SK-N-SH (cell line): ENCODE results near the gene TRRAP. TPM values are rescaled to one million over a fixed set of nuclear protein-coding genes. Genes with fewer than 3 reads are reported as not detected.

Experiments used
- CTCF ChIA-PET: fragments of 300-600, 350-600 bp; formaldehyde crosslinking; extraction: SDS; loops from one replicate; lab custom pipeline; 2021; lab: Yijun Ruan, JAX
- POLR2A ChIA-PET: fragments of 350-600 bp; sonication (Branson Sonifier 250); formaldehyde crosslinking; extraction: SDS; loops from one replicate; lab custom pipeline; 2020; ENCODE audit warnings: antibody characterized with exemption, inconsistent platforms; lab: Yijun Ruan, JAX
- DNase-seq: peaks from one replicate; pipeline ENCODE4 v3.0.0; 2012
- H2AFZ ChIP-seq: fragments of 200-600 bp; sonication (generic); 2 replicates; pipeline ENCODE4 v1.8.1; 2016; ENCODE audit warnings: antibody characterized with exemption, mild to moderate bottlenecking, low read depth
- H3F3A ChIP-seq: fragments of 200-600 bp; sonication (generic); replicated peaks from 2 replicates; pipeline ENCODE3; 2016; ENCODE audit warnings: antibody characterized with exemption, mild to moderate bottlenecking; ENCODE audit not compliant: insufficient read depth
- H3K27ac ChIP-seq, 2 experiments: fragments of 200-500 bp in 1 of 2; fragments of 200-600 bp in 1 of 2; sonication (Bioruptor generic) in 1 of 2; sonication (generic), shearing (Covaris generic) in 1 of 2; 2 replicates each; pipeline versions ENCODE4 v1.5.1 to v1.6.1; 2014 to 2016; ENCODE audit warnings: low read depth in 2 of 2, inconsistent platforms in 1 of 2, low read length in 1 of 2, mild to moderate bottlenecking in 1 of 2, mixed read lengths in 1 of 2
- H3K27me3 ChIP-seq: fragments of 200-600 bp; sonication (generic), shearing (Covaris generic); 2 replicates; pipeline ENCODE4 v1.6.1; 2016; ENCODE audit warnings: mixed run types; ENCODE audit not compliant: insufficient read depth
- H3K36me3 ChIP-seq, 2 experiments: fragments of 200-500 bp in 1 of 2; fragments of 200-600 bp in 1 of 2; sonication (Bioruptor generic) in 1 of 2; sonication (generic) in 1 of 2; replicated peaks in 1 of 2; 2 replicates each; pipeline versions ENCODE3 to v1.5.1; 2014 to 2016; ENCODE audit warnings: low read length in 1 of 2, mild to moderate bottlenecking in 1 of 2; ENCODE audit not compliant: insufficient read depth in 2 of 2, control insufficient read depth in 1 of 2
- H3K4me1 ChIP-seq, 2 experiments: fragments of 200-500 bp in 1 of 2; fragments of 200-600 bp in 1 of 2; sonication (Bioruptor generic) in 1 of 2; sonication (generic), shearing (Covaris generic) in 1 of 2; 2 replicates each; pipeline versions ENCODE4 v1.5.1 to v1.6.1; 2014 to 2016; ENCODE audit warnings: low read depth in 1 of 2, low read length in 1 of 2, mixed run types in 1 of 2; ENCODE audit not compliant: insufficient read depth in 2 of 2, control insufficient read depth in 1 of 2
- H3K4me2 ChIP-seq: fragments of 200-600 bp; sonication (generic), shearing (Covaris generic); 2 replicates; pipeline ENCODE4 v1.6.1; 2017; ENCODE audit warnings: mixed run types
- H3K4me3 ChIP-seq, 2 experiments: fragments of 200-500 bp in 1 of 2; fragments of 200-600 bp in 1 of 2; sonication (Bioruptor generic) in 1 of 2; sonication (generic), shearing (Covaris generic) in 1 of 2; 2 replicates each; pipeline versions ENCODE4 v1.5.1 to v1.8.1; 2014 to 2016; ENCODE audit warnings: low read depth in 2 of 2, inconsistent platforms in 1 of 2, low read length in 1 of 2, mild to moderate bottlenecking in 1 of 2, mixed read lengths in 1 of 2, moderate library complexity in 1 of 2
- H3K79me2 ChIP-seq: fragments of 200-600 bp; sonication (generic); 2 replicates; pipeline ENCODE4 v1.8.1; 2017; ENCODE audit warnings: mild to moderate bottlenecking; ENCODE audit not compliant: insufficient read depth
- H3K9ac ChIP-seq: fragments of 200-600 bp; sonication (generic); 2 replicates; pipeline ENCODE4 v1.6.1; 2017; ENCODE audit warnings: mixed run types
- H3K9me2 ChIP-seq: fragments of 200-600 bp; sonication (generic); 2 replicates; pipeline ENCODE4 v1.6.1; 2017; ENCODE audit warnings: mixed run types
- H3K9me3 ChIP-seq: fragments of 200-600 bp; sonication (generic); 2 replicates; pipeline ENCODE4 v1.6.1; 2017; ENCODE audit warnings: mixed run types, mild to moderate bottlenecking, moderate library complexity
- H4K20me1 ChIP-seq: fragments of 200-600 bp; sonication (generic); 2 replicates; pipeline ENCODE4 v1.6.1; 2017; ENCODE audit warnings: mild to moderate bottlenecking, mixed run types; ENCODE audit not compliant: insufficient read depth
- ELF1 ChIP-seq: IDR thresholded peaks from 2 replicates; pipeline ENCODE4 v1.4.0; 2012
- EP300 ChIP-seq, 2 experiments: IDR thresholded peaks; 2 replicates each; pipeline versions ENCODE4 v1.4.0 to v1.6.1; 2012; ENCODE audit warnings: borderline replicate concordance in 1 of 2, low read depth in 1 of 2, low read length in 1 of 2
- EZH2phosphoT487 ChIP-seq: fragments of 200-600 bp; sonication (generic); IDR thresholded peaks from 2 replicates; pipeline ENCODE4 v1.6.1; 2017; ENCODE audit warnings: low read depth, mixed run types, mild to moderate bottlenecking, antibody characterized with exemption, moderate library complexity, borderline replicate concordance
- FOSL2 ChIP-seq: IDR thresholded peaks from 2 replicates; pipeline ENCODE4 v1.4.0; 2012; ENCODE audit warnings: low read depth, mild to moderate bottlenecking, moderate library complexity, borderline replicate concordance
- FOXJ3 ChIP-seq: sonication (generic); formaldehyde crosslinking; IDR thresholded peaks from 2 replicates; pipeline ENCODE4 v1.5.1; 2020; ENCODE audit warnings: mild to moderate bottlenecking, missing genetic modification reagents
- GATA2 ChIP-seq: sonication (generic); formaldehyde crosslinking; IDR thresholded peaks from 2 replicates; pipeline ENCODE4 v1.5.0; 2020; ENCODE audit warnings: mild to moderate bottlenecking, missing genetic modification reagents
- MEF2A ChIP-seq: IDR thresholded peaks from 2 replicates; pipeline ENCODE4 v1.4.0; 2012; ENCODE audit warnings: low read depth, borderline replicate concordance
- MXI1 ChIP-seq: IDR thresholded peaks from 2 replicates; pipeline ENCODE4 v1.6.1; 2012; ENCODE audit warnings: mild to moderate bottlenecking, low read depth, low read length, improper control_type of control experiment
- POLR2AphosphoS5 ChIP-seq: IDR thresholded peaks from 2 replicates; pipeline ENCODE4 v1.6.1; 2012; ENCODE audit warnings: low read depth, low read length
- RAD21 ChIP-seq: IDR thresholded peaks from 2 replicates; pipeline ENCODE4 v1.6.1; 2012; ENCODE audit warnings: mild to moderate bottlenecking, low read length
- RFX5 ChIP-seq: IDR thresholded peaks from 2 replicates; pipeline ENCODE4 v1.6.1; 2012; ENCODE audit warnings: mild to moderate bottlenecking, improper control_type of control experiment, low read length
- TCF12 ChIP-seq: IDR thresholded peaks from 2 replicates; pipeline ENCODE4 v1.4.0; 2012
- TEAD4 ChIP-seq: IDR thresholded peaks from 2 replicates; pipeline ENCODE4 v1.4.0; 2012; ENCODE audit warnings: mild to moderate bottlenecking, borderline replicate concordance; ENCODE audit not compliant: insufficient read depth
- USF1 ChIP-seq: IDR thresholded peaks from 2 replicates; pipeline ENCODE4 v1.4.0; 2012; ENCODE audit warnings: low read depth, borderline replicate concordance
- YY1 ChIP-seq: IDR thresholded peaks from 2 replicates; pipeline ENCODE4 v1.4.0; 2012; ENCODE audit warnings: low read depth, mild to moderate bottlenecking
- WGBS: methylation state at CpG from one replicate; pipeline ENCODE4 v1.1.6; 2017; ENCODE audit warnings: low lambda C conversion rate; 5-methylcytosine and 5-hydroxymethylcytosine counted together
- polyA plus RNA-seq, 3 experiments: library from polyadenylated mRNA; depleted of rRNA; stranded (reverse); fragments of >200 nt; gene quantifications; 2 replicates each; pipeline ENCODE4 v1.2.3, GENCODE V29; 2012
- TF ChIP-seq, protein P1 (sequence below): IDR thresholded peaks from 2 replicates; pipeline ENCODE4 v1.4.0; 2012; ENCODE audit warnings: low read depth
- TF ChIP-seq, protein P2 (sequence below): IDR thresholded peaks from 2 replicates; pipeline ENCODE4; 2012
- TF ChIP-seq, protein P3 (sequence below): fragments of 200-600 bp; sonication (generic); IDR thresholded peaks from 2 replicates; pipeline ENCODE4 v1.6.1; 2017; ENCODE audit warnings: antibody characterized with exemption, mild to moderate bottlenecking, moderate library complexity
- TF ChIP-seq, protein P4 (sequence below): fragments of 150-350 bp; IDR thresholded peaks from 2 replicates; pipeline ENCODE4 v1.6.1; 2016; ENCODE audit warnings: mild to moderate bottlenecking, low read depth, low read length

The TRRAP gene
- polyA plus RNA-seq, 1 of the 3 experiments (the other 2 are of a cell fraction), result 24.9 TPM

DNA sequence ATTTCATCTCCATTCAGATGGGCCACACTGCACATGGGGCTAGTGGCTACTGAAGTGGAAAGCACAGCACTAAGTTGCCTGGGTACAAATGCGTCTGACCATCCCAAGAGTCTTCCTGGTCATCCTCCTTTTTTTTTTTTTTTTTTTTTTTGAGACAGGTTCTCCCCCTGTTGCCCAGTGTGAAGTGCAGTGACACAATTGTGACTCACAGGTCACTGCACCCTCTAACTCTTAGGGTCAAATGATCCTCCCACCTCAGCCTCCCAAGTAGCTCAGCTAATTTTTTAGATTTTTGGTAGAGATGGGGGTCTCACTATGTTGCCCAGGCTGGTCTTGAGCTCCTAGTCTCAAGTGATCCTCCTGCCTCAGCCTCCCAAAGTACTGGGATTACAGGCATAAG lies 3.4 kb upstream of the TRRAP start:
- Histone ChIP-seq H3K27ac (no peak overlapping the region), H3K4me1 (peaks cover 0 to 13% of the 10 kb centered on the region in 2 experiments; a peak in 1 of 4 replicates), H3K4me3 (no peak overlapping the region), H3K9me2 (no peaks in the 10 kb centered on the region), H3K27me3 (no peaks in the 10 kb centered on the region; the same call in 1 of the 2 replicates), H4K20me1 (peaks cover 9% of the 10 kb centered on the region), H3K4me2 (no peak overlapping the region), H3K9me3 (no peaks in the 10 kb centered on the region), H3K9ac (no peak overlapping the region), H3K79me2 (peaks cover 20% of the 10 kb centered on the region), H3F3A (no peaks in the 10 kb centered on the region), H2AFZ (no peak overlapping the region), H3K36me3 (no peaks in the 10 kb centered on the region)
- DNase-seq, result no peak
- TF ChIP-seq EP300 (IDR thresholded peaks at IDR 0.05; ENCODE audit: borderline replicate concordance in 1 of 2, low read depth in 1 of 2, low read length in 1 of 2) (no peak), MEF2A (no peak), FOSL2 (no peak), RFX5 (no peak)
- TF ChIP-seq, protein P1, sequence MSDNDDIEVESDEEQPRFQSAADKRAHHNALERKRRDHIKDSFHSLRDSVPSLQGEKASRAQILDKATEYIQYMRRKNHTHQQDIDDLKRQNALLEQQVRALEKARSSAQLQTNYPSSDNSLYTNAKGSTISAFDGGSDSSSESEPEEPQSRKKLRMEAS, result no peak
- TF ChIP-seq, protein P2, sequence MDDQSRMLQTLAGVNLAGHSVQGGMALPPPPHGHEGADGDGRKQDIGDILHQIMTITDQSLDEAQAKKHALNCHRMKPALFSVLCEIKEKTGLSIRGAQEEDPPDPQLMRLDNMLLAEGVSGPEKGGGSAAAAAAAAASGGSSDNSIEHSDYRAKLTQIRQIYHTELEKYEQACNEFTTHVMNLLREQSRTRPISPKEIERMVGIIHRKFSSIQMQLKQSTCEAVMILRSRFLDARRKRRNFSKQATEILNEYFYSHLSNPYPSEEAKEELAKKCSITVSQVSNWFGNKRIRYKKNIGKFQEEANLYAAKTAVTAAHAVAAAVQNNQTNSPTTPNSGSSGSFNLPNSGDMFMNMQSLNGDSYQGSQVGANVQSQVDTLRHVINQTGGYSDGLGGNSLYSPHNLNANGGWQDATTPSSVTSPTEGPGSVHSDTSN, result no peak
- TF ChIP-seq, protein P3, sequence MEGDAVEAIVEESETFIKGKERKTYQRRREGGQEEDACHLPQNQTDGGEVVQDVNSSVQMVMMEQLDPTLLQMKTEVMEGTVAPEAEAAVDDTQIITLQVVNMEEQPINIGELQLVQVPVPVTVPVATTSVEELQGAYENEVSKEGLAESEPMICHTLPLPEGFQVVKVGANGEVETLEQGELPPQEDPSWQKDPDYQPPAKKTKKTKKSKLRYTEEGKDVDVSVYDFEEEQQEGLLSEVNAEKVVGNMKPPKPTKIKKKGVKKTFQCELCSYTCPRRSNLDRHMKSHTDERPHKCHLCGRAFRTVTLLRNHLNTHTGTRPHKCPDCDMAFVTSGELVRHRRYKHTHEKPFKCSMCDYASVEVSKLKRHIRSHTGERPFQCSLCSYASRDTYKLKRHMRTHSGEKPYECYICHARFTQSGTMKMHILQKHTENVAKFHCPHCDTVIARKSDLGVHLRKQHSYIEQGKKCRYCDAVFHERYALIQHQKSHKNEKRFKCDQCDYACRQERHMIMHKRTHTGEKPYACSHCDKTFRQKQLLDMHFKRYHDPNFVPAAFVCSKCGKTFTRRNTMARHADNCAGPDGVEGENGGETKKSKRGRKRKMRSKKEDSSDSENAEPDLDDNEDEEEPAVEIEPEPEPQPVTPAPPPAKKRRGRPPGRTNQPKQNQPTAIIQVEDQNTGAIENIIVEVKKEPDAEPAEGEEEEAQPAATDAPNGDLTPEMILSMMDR, result no peak
- WGBS, result 80% methylated on average over 1 of the region's 1 CpG
- POLR2A ChIA-PET, result no interaction called here
- CTCF ChIA-PET, result no interaction called here

DNA sequence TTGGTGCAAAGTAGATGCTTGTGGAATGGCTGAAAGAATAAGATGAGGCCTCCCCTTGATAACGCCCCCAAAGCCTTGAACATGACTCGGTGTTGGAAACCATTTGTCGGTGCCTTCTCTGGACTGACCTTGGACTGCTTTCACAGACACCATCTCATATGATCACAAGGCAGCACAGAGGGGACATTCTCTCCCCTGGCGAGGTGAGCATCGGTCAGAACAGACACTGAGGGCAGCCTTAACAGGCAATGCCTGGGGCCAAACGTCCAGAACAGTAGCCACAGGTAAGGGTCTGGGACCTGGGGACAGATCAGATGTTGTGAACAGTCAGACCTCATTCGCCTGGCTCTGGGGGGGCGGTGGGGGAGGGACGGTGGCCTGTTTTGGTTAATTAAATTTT lies 2.8 kb upstream of the TRRAP start:
- peaks cover 0 to 3% of the 10 kb centered on the region in 2 experiments for H3K36me3 ChIP-seq
- H3K9me3 ChIP-seq, result no peaks in the 10 kb centered on the region
- no peak overlapping the region for H3K4me2 ChIP-seq
- POLR2A ChIA-PET, result no interaction called here
- H3F3A ChIP-seq, result no peaks in the 10 kb centered on the region
- peaks cover 26% of the 10 kb centered on the region for H3K79me2 ChIP-seq
- H2AFZ ChIP-seq, result no peak overlapping the region
- H3K9ac ChIP-seq, result no peak overlapping the region
- WGBS, result 73% methylated on average over 9 of the region's 9 CpGs
- H3K27me3 ChIP-seq, result no peaks in the 10 kb centered on the region; the same call in 1 of the 2 replicates
- H3K4me1 ChIP-seq, result peaks cover 0 to 15% of the 10 kb centered on the region in 2 experiments; a peak in 1 of 4 replicates
- H3K27ac ChIP-seq, result no peak overlapping the region
- CTCF ChIA-PET, result interaction anchor here (3.4 kb wide), 1 partner anchor 454 kb away, joined by 11 read pairs; no protein-coding TSS in a partner anchor
- no peak for DNase-seq
- TF ChIP-seq TCF12 (no peak), TEAD4 (no peak), RFX5 (no peak), MEF2A (no peak), EZH2phosphoT487 (no peak), YY1 (no peak), FOXJ3 (no peak), EP300 (IDR thresholded peaks at IDR 0.05; ENCODE audit: borderline replicate concordance in 1 of 2, low read depth in 1 of 2, low read length in 1 of 2) (no peak), MXI1 (no peak), USF1 (no peak), RAD21 (no peak), GATA2 (no peak), ELF1 (no peak), POLR2AphosphoS5 (no peak)
- TF ChIP-seq, protein P1, result no peak
- TF ChIP-seq, protein P3, result no peak
- TF ChIP-seq, protein P4, sequence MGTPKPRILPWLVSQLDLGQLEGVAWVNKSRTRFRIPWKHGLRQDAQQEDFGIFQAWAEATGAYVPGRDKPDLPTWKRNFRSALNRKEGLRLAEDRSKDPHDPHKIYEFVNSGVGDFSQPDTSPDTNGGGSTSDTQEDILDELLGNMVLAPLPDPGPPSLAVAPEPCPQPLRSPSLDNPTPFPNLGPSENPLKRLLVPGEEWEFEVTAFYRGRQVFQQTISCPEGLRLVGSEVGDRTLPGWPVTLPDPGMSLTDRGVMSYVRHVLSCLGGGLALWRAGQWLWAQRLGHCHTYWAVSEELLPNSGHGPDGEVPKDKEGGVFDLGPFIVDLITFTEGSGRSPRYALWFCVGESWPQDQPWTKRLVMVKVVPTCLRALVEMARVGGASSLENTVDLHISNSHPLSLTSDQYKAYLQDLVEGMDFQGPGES, result no peak
- no peak overlapping the region for H3K4me3 ChIP-seq
- H3K9me2 ChIP-seq, result no peaks in the 10 kb centered on the region
- H4K20me1 ChIP-seq, result peaks cover 14% of the 10 kb centered on the region
